GM21619 (cell line): ENCODE data around the gene KAZN.

Experiments used
- ATAC-seq: cut with Tn5 transposase; IDR thresholded peaks from one replicate; pipeline ENCODE4 v1.9.1; 2021; ENCODE audit not compliant: unreplicated experiment

Gene KAZN

DNA sequence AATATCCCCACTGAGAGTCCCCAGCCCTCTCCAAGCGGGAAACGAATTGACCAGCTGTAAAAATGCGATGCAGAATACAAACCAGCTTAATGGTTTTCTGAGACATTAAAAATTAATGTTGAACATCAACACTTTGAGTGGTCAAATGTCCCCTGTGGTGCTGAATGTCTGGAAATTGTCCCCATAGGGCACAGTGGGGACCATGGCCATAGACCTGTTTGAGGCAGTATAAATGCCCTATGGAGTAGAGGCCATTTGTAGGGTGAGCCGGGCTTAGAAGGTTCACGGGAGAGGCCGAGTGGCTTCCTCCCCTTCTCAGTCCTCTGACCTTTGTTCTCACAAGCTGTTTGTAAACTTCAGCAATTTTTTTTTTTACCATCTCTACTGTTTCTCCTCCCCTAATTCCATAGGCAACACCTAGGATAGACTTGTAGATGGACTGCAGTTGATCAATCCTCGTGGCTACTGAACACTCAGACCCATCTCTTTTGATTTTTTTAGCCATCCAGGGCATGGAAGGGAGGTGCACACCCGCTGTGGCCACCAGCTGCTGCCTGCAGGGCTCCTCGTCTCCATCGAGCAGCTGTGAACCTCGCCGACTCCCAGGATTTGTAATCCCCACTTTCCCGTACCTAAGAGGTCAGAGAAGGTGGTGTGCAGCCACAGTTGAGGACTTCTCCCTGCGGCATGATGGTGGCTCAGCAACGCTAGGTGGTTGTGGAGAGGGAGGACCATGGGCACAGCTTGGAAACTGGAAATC lies 41.0 kb downstream of the KAZN start:
- ATAC-seq = no peak

- ATAC-seq = no peak
Observed at GRCh38 chr1:14642712-14643111, 44.2 kb downstream of the KAZN start.

GRCh38 chr1:14646973-14647372 lies 48.5 kb downstream of the KAZN start:
- ATAC-seq = no peak

GRCh38 chr1:14647777-14648176 lies 49.3 kb downstream of the KAZN start:
- no peak for ATAC-seq

- ATAC-seq = no peak
Observed at GRCh38 chr1:14648391-14648790, 49.9 kb downstream of the KAZN start.

DNA sequence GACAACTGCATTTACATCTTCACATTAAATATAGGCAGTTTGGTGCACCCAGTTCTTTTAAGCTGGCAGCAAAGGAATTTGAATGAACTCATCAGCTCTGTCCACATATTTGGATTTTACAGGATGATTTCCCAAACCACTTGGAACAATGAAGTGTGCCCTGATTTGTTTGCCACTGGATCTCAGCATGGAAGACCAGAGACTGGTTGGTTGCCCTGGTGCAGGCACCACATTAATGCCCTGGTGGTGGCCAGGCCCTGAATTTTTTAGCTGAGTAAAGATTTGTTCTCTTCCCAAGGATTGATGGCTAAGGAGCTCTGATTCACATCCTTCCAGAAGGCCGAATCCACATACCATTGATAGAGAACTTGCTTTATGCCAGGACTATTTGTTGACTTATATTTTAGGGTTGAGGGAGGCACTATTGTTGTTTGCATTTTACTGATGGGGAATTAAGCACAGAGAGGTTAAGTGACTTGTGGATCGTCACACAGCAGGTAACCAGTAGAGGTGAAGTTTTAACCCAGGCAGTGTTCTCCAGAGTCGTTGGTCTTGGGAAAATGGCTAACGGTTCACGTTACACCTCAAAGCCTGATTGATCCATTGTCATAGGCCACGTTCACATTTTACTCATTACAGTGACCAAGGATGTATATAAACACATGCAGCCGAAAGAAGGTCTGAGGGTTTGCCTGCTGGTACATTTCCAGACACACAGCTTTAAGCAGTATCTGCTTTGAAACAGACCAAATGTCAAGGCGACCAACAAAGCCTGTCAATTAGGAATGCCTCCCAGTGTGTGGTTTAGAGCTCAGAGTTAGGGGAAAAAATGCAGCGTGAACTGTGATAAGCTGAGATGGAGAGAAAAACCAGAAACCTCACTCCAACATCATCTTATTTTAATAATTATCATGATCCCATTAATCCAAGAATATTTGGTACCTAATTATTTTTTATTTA lies 50.7 kb downstream of the KAZN start:
- no peak for ATAC-seq

- ATAC-seq = no peak
Observed at GRCh38 chr1:14649976-14650375, 51.5 kb downstream of the KAZN start.

- ATAC-seq = no peak
Observed at GRCh38 chr1:14650951-14651350, 52.5 kb downstream of the KAZN start.

DNA sequence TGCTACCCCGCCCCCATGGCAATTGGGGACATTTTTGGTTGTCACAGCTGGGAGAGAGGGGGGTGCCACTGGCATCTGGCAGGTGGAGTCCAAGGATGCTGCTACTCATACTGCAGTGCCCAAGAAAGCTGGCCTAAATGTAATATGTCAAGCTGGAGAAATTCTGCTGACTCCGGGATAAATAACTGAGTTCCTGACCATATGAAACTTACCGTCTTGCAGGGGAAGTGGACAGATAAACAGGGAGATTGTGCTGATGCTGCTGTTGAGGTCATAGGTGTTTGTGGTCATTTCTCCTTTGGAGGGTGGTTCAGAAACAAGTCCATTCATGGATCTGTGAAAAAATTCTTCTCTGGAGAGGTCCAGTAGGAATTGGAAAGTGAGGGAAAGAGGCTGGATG lies 54.4 kb downstream of the KAZN start:
- ATAC-seq = no peak

DNA sequence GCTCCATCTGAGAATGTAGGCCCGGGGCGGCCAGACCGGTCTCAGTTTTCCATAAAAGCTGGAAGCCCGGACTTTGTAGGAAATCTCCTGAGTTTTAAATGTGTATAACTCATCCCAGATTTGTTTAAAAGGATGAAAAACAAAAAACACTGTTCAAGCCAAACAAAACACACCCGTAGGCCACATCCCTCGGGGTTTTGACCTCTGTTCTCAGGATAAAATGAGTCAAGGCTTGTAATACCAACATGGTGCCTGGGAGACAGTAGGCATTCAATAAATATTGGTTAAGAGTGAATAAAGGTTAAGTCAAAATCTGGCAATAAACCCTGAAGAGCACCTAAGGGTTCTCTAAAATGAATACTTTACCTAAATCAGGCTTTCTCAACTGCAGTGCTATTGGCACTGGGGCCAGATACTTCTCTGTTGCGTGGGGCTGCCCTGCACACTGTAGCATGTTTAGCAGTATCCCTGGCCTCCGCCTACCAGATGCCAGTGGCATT lies 55.0 kb downstream of the KAZN start:
- no peak for ATAC-seq

DNA sequence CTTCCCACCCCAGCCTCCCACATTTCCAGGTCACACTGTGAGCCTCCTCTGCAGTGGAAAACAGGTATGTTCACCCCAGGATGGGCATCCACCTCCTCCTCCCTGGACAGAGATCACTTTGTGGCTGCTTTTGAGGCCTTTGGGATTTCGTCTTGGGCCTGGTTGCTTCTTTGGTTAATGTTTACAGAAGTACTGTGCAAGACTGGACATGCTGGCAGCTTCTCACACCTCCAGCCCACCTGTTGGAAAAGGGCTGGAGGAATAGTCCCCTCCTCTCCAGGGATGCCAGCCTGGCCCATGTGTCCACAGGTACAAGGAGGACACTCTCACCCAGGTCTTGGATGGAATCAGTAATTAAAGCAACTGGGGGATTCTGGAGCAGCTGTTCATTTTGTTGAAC lies 56.1 kb downstream of the KAZN start:
- ATAC-seq = no peak

DNA sequence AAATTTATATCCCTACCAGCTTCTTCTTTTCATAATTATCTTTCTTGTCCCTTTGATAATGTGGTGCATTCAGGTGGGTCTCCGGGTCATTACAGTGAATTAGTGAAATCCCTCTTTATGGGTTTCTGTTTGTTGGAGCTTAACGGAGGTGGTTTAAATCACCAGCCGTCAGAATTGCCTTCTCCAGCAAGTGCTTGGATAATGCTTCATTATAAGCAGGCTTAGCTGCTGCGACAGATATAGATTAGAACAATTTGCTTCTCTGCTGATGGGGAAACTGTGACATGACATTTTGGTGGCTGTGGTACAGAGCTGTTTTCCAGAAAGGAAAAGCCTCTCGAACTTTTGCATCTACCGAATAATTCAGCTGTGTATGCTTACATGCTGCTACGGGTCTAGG lies 56.9 kb downstream of the KAZN start:
- ATAC-seq = no peak

GRCh38 chr1:14656384-14656937 lies 58.0 kb downstream of the KAZN start:
- ATAC-seq = no peak

GRCh38 chr1:14658642-14659041 lies 60.2 kb downstream of the KAZN start:
- ATAC-seq = no peak

DNA sequence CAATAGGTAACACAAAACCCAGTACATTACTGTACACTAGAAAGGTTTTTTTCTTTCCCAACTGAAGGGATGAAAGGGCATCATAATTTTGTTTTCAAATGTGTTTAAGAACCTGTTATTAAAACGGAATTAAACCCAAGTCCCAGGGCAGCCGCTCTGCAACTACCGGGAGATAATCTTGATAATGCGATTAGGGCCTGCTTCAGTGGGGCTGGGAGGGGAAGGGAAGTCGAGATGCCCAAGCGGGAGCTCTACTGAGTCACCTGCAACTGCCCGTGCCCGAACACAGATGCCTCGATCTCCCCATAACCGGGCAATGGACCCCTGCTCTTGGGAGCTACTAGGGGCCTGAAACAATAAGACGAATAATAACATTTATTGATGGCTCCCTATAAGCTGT lies 61.4 kb downstream of the KAZN start:
- no peak for ATAC-seq

GRCh38 chr1:14660801-14661200 lies 62.3 kb downstream of the KAZN start:
- no peak for ATAC-seq

- ATAC-seq = no peak
Observed at GRCh38 chr1:14661222-14661621, 62.7 kb downstream of the KAZN start.

GRCh38 chr1:14662116-14662515 lies 63.6 kb downstream of the KAZN start:
- no peak for ATAC-seq

DNA sequence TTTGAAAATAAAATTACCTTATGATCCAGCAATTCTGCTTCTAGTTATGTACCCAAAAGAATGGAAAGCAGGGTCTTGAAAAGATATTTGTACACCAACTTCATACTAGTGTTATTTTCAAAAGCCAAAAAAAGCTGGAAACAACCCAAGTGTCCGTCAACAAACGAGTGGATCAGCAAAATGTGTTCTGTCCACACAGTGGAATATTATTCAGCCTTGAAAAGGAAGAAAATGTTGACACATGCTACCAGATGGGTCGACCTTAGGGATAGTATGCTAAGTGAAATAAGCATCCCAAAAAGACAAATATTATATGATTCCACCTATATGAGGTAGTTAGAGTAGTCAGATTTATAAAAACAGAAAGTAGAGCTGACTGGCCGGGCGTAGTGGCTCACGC lies 65.3 kb downstream of the KAZN start:
- ATAC-seq = no peak

GRCh38 chr1:14666373-14666772 lies 67.9 kb downstream of the KAZN start:
- ATAC-seq = no peak

- ATAC-seq = no peak
Observed at GRCh38 chr1:14666962-14667650, 68.6 kb downstream of the KAZN start.
